Transverse colon (tissue), 4 donors: ENCODE results near the gene ATR. TPM values are rescaled to one million over a fixed set of nuclear protein-coding genes. Genes with fewer than 3 reads are reported as not detected.

Experiments used
- DNase-seq: peaks from one replicate; pipeline ENCODE4 v3.0.0-alpha.2; 2019
- H3K27ac ChIP-seq, 4 donors: fragments of 200-600 bp; sonication (generic); 2 replicates each; pipeline ENCODE4 v1.5.1; 2016 to 2018; ENCODE audit warnings: inconsistent platforms in 4 of 4
- H3K27me3 ChIP-seq: fragments of 200-600 bp; sonication (generic); 2 replicates; pipeline ENCODE4 v1.5.1; 2017; ENCODE audit warnings: inconsistent platforms
- H3K36me3 ChIP-seq, 4 donors: fragments of 200-600 bp; sonication (generic); 2 replicates each; pipeline ENCODE4 v1.5.1; 2017 to 2019; ENCODE audit warnings: inconsistent platforms in 4 of 4
- H3K4me1 ChIP-seq, 4 donors: fragments of 200-600 bp; sonication (generic); 2 replicates each; pipeline ENCODE4 v1.5.1; 2017 to 2020; ENCODE audit warnings: inconsistent platforms in 4 of 4
- H3K4me3 ChIP-seq, 4 donors: fragments of 200-600 bp; sonication (generic); 1 replicate in 1 of 4; 2 replicates in 3 of 4; pipeline versions ENCODE4 v1.5.1 to v1.6.1; 2017 to 2019; ENCODE audit warnings: inconsistent platforms in 4 of 4
- H3K9me3 ChIP-seq, 2 donors: fragments of 200-600 bp; sonication (generic); 2 replicates each; pipeline ENCODE4 v1.5.1; 2017 to 2019; ENCODE audit warnings: inconsistent platforms in 2 of 2
- EP300 ChIP-seq: sonication (generic); formaldehyde crosslinking; IDR thresholded peaks from one replicate; pipeline ENCODE4 v1.6.1; 2017; ENCODE audit warnings: antibody characterized with exemption, low read depth
- POLR2A ChIP-seq: fragments of 450-650 bp; IDR thresholded peaks from one replicate; pipeline ENCODE4 v1.6.1; 2016; ENCODE audit warnings: antibody characterized with exemption, mild to moderate bottlenecking, moderate library complexity
- POLR2AphosphoS5 ChIP-seq, 3 donors: sonication (generic); formaldehyde crosslinking; IDR thresholded peaks; one replicate each; pipeline ENCODE4 v1.6.1; 2016; ENCODE audit warnings: antibody characterized with exemption in 3 of 3
- WGBS, 2 donors: methylation state at CpG; one replicate each; pipeline ENCODE4 v1.1.5; 2018; ENCODE audit warnings: low coverage in 1 of 2; 5-methylcytosine and 5-hydroxymethylcytosine counted together
- in situ Hi-C, 4 donors: fragments of 200-750 bp; cut with MboI; loops; one replicate each; pipeline versions ENCODE4 v1.15.0 to v1.15.1; 2017; ENCODE audit warnings: low sequenced_read_pairs in 3 of 4, low pct_ligation_motif_present in 1 of 4, low pct_unique_long_range_greater_than_20kb in 1 of 4
- intact Hi-C: fragments of 100-400 bp; cut with DNase I; formaldehyde crosslinking; loops from one replicate; pipeline ENCODE4 v1.15.1; 2023; ENCODE audit warnings: low total_unique reads
- total RNA-seq, 4 donors: library from RNA; depleted of rRNA; stranded (reverse); fragments of >200 nt; gene quantifications; one replicate each; pipeline ENCODE4 v1.1.0, GENCODE V29; 2016
- TF ChIP-seq, protein P1 (sequence below), 5 experiments: fragments of 200-600 bp in 3 of 5; fragments of 450-650 bp in 2 of 5; sonication (generic) in 3 of 5; IDR thresholded peaks; 1 replicate in 2 of 5; 2 replicates in 3 of 5; pipeline ENCODE4 v1.5.1; 2016 to 2017; ENCODE audit warnings: antibody characterized with exemption in 5 of 5, inconsistent platforms in 3 of 5, mild to moderate bottlenecking in 2 of 5, moderate library complexity in 1 of 5

The ATR gene
- total RNA-seq, 4 donors from 2014 or later = 22.4 to 37.8 (median 25.3) TPM

DNA sequence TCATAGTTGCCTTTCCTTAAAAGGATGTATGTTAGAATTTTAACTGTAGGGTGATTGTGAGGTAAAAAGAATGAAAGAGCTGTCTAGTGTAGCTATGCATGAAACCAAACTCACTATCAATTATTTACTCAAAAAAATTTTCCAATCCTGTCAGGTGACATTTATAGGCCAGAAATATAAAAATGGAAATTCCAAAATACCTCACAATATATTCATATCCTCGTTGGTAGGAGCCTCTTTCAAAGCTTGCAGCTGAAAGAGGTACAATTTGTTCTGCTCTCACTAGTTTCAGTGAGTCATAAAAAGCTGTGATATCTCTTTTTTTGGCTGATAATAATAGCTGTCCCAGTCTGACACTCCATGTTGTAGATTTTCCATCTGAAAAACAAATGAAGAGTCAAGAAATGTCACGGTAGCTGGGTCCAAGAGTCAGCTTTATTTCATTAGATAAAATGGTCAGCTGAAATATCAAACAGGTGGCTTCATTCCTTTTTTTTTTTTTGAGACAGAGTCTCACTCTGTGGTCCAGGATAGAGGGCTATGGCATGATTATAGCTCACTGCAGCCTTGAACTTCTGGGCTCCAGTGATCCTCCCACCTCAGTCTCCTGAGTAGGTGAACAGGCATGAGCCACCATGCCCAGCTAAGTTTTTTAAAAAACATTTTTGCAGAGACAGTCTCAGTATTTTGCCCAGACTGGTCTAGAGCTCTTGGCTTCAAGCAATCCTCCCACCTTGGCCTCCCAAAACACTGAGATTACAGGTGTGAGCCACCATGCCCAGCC lies 79.9 kb downstream of the ATR start:
- H3K27ac ChIP-seq = no peak overlapping the region
- H3K4me3 ChIP-seq = no peak overlapping the region
- no peaks in the 10 kb centered on the region for H3K27me3 ChIP-seq
- WGBS, 2 donors = 38 to 62% methylated on average over 2 of the region's 2 CpGs
- DNase-seq = no peak
- in situ Hi-C loops (no loop called here), intact Hi-C loops (no loop called here)
- H3K4me1 ChIP-seq = no peaks in the 10 kb centered on the region
- no peak for TF ChIP-seq EP300
- TF ChIP-seq POLR2A = no peak
- H3K9me3 ChIP-seq = no peaks in the 10 kb centered on the region
- H3K36me3 ChIP-seq = peaks cover 0 to 33% (median 9%) of the 10 kb centered on the region in 4 donors

DNA sequence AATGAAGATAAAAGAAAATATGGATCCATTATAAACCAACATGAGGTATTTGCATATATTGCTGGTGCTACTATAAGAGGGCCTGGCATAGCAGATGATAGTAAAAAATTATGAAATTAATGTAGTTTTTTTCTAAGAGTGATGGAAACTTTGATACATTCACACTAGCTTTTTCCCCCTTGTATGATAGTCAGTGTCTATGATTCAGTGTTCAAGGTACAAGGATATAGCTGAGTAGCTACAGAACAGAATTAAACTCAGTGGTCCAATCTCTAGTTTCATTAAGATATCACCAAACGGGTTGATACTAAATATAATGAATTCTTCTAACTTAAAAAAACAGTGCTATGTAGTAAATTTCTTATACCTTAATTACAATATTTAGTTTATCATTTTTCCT lies 80.8 kb downstream of the ATR start:
- intact Hi-C loops = no loop called here
- TF ChIP-seq, protein P1, sequence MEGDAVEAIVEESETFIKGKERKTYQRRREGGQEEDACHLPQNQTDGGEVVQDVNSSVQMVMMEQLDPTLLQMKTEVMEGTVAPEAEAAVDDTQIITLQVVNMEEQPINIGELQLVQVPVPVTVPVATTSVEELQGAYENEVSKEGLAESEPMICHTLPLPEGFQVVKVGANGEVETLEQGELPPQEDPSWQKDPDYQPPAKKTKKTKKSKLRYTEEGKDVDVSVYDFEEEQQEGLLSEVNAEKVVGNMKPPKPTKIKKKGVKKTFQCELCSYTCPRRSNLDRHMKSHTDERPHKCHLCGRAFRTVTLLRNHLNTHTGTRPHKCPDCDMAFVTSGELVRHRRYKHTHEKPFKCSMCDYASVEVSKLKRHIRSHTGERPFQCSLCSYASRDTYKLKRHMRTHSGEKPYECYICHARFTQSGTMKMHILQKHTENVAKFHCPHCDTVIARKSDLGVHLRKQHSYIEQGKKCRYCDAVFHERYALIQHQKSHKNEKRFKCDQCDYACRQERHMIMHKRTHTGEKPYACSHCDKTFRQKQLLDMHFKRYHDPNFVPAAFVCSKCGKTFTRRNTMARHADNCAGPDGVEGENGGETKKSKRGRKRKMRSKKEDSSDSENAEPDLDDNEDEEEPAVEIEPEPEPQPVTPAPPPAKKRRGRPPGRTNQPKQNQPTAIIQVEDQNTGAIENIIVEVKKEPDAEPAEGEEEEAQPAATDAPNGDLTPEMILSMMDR (IDR thresholded peaks at IDR 0.05) = no peak
- no peak for TF ChIP-seq POLR2A
- no peak for TF ChIP-seq POLR2AphosphoS5 (IDR thresholded peaks at IDR 0.05)
- no peak for TF ChIP-seq EP300
- no peak for DNase-seq
- H3K4me1 ChIP-seq = no peaks in the 10 kb centered on the region
- no peak overlapping the region for H3K27ac ChIP-seq
- H3K27me3 ChIP-seq = no peaks in the 10 kb centered on the region
- in situ Hi-C loops = no loop called here
- H3K36me3 ChIP-seq = peaks cover 0 to 33% (median 9%) of the 10 kb centered on the region in 4 donors
- H3K9me3 ChIP-seq = no peaks in the 10 kb centered on the region
- 84 to 94% methylated on average over 1 of the region's 1 CpG for WGBS, 2 donors
- no peak overlapping the region for H3K4me3 ChIP-seq

DNA sequence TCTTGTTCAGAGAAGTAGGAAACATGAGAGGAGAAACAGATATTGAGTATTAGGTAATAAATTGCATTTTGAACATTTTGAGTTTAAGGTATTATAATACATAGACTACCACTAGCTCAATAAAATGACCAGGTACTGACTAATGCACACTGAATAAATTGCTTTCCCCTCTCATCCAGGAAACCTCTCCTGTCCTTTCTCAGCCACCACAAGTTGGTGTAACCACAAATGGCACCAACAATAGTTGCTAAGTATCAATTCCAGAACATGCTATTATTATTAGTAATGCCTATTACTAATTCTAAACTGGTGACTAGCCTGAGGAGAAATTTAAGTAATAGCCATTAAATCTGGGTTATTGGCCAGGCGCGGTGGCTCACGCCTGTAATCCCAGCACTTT lies 83.4 kb downstream of the ATR start:
- H3K4me1 ChIP-seq = no peaks in the 10 kb centered on the region
- 98 to 100% methylated on average over 3 of the region's 3 CpGs for WGBS, 2 donors
- no peaks in the 10 kb centered on the region for H3K27me3 ChIP-seq
- H3K27ac ChIP-seq = no peak overlapping the region
- H3K4me3 ChIP-seq = no peak overlapping the region
- in situ Hi-C loops (no loop called here), intact Hi-C loops (no loop called here)
- H3K9me3 ChIP-seq = no peaks in the 10 kb centered on the region
- no peak for DNase-seq
- peaks cover 0 to 40% (median 17%) of the 10 kb centered on the region in 4 donors for H3K36me3 ChIP-seq
- TF ChIP-seq POLR2AphosphoS5 (IDR thresholded peaks at IDR 0.05) = no peak
- no peak for TF ChIP-seq EP300
- TF ChIP-seq, protein P1 (IDR thresholded peaks at IDR 0.05) = no peak
- no peak for TF ChIP-seq POLR2A

DNA sequence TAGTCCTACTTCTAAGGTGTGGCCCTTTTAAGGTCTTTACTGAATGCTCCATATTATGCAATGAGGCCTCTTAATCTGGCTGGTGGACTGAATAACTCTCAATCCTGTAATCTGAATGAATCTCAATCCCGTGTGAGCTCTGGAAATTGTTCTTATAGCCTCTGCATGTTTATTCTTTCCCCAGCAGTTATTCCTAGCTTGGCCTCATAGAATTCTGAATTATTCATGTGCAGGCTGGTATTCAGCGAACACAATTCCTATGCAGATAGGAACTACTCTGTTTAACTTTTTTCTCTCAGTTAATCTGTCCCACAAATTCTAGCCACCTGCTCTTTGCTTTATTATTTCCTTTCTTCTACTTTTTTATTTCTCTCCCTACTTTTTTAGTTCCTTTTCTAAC lies 86.3 kb downstream of the ATR start:
- TF ChIP-seq EP300 (no peak), POLR2A (no peak), POLR2AphosphoS5 (IDR thresholded peaks at IDR 0.05) (no peak)
- TF ChIP-seq, protein P1 (IDR thresholded peaks at IDR 0.05) = no peak
- intact Hi-C loops = no loop called here
- H3K4me1 ChIP-seq = no peaks in the 10 kb centered on the region
- H3K27ac ChIP-seq = no peak overlapping the region
- H3K27me3 ChIP-seq = no peaks in the 10 kb centered on the region
- WGBS, 2 donors = 98 to 100% methylated on average over 1 to 2 of the region's 2 CpGs
- H3K9me3 ChIP-seq = no peaks in the 10 kb centered on the region
- H3K36me3 ChIP-seq = peaks cover 0 to 34% (median 14%) of the 10 kb centered on the region in 4 donors
- DNase-seq = no peak
- H3K4me3 ChIP-seq = no peak overlapping the region
- in situ Hi-C loops = no loop called here
